ENCODE measurements around the gene ADAM22. TPM values are rescaled to one million over a fixed set of nuclear protein-coding genes. Genes with fewer than 3 reads are reported as not detected.

The ADAM22 gene
- total and polyA plus RNA-seq, 2 experiments from 2014 or later, result 2.7 to 18.7 TPM

DNA sequence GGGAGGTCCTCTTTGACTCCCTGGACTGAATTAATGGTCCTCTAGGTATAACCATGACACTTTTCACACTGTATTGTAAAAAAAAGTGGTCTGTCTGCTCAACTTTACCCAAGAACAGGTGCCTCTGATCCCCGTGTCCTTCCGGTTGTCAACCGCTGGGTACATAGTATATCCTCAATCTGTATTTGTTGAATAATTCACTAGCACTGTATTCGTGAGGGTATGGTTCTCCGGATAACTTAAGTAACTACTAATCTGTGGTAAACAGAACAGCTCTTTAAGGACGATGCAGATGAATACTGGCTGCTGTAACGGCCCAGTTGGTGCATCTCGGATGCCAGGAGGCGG, 472 bp upstream of the ADAM22 start:
- Mint-ChIP-seq H3K36me3 (ENCODE audit: low read depth) (peaks cover 11% of the 10 kb centered on the region), H3K9me3 (no peaks in the 10 kb centered on the region), H3K27me3 (ENCODE audit: insufficient read depth, low read depth, poor library complexity) (peaks cover 5% of the 10 kb centered on the region), H3K4me1 (peaks cover 9% of the 10 kb centered on the region; the same call in 2 of the 3 replicates), H3K27ac (no peak overlapping the region; the same call in 1 of the 2 replicates), H3K4me3 (peak overlapping the region; percentile 93)
- Histone ChIP-seq H3K27me3 (ENCODE audit: insufficient read depth) (peaks cover 10% of the 10 kb centered on the region), H3K79me2 (replicated peaks; ENCODE audit: insufficient read depth) (no peaks in the 10 kb centered on the region), H3F3A (replicated peaks; ENCODE audit: low read depth) (no peaks in the 10 kb centered on the region), H3K4me2 (peak overlapping the region; percentile 84), H2AFZ (peak overlapping the region; percentile 99), H3K36me3 (ENCODE audit: insufficient read depth) (no peaks in the 10 kb centered on the region), H3K27ac (ENCODE audit: low read depth) (no peak overlapping the region; the same call in 1 of the 2 replicates), H3K4me3 (peak overlapping the region; percentile 69), H3K4me1 (ENCODE audit: insufficient read depth) (peaks cover 7% of the 10 kb centered on the region), H4K20me1 (replicated peaks; ENCODE audit: insufficient read depth) (no peaks in the 10 kb centered on the region), H3K9me2 (ENCODE audit: insufficient read depth) (no peaks in the 10 kb centered on the region)
- TF ChIP-seq STAT1 (IDR thresholded peaks at IDR 0.05; ENCODE audit: unreplicated experiment) (no peak), ZNF331 (CRISPR knock-in tag; IDR thresholded peaks at IDR 0.05; ENCODE audit: low read depth) (no peak)
- TF ChIP-seq, protein P1, sequence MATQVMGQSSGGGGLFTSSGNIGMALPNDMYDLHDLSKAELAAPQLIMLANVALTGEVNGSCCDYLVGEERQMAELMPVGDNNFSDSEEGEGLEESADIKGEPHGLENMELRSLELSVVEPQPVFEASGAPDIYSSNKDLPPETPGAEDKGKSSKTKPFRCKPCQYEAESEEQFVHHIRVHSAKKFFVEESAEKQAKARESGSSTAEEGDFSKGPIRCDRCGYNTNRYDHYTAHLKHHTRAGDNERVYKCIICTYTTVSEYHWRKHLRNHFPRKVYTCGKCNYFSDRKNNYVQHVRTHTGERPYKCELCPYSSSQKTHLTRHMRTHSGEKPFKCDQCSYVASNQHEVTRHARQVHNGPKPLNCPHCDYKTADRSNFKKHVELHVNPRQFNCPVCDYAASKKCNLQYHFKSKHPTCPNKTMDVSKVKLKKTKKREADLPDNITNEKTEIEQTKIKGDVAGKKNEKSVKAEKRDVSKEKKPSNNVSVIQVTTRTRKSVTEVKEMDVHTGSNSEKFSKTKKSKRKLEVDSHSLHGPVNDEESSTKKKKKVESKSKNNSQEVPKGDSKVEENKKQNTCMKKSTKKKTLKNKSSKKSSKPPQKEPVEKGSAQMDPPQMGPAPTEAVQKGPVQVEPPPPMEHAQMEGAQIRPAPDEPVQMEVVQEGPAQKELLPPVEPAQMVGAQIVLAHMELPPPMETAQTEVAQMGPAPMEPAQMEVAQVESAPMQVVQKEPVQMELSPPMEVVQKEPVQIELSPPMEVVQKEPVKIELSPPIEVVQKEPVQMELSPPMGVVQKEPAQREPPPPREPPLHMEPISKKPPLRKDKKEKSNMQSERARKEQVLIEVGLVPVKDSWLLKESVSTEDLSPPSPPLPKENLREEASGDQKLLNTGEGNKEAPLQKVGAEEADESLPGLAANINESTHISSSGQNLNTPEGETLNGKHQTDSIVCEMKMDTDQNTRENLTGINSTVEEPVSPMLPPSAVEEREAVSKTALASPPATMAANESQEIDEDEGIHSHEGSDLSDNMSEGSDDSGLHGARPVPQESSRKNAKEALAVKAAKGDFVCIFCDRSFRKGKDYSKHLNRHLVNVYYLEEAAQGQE (IDR thresholded peaks at IDR 0.05; ENCODE audit: unreplicated experiment), result no peak
- TF ChIP-seq, protein P2, sequence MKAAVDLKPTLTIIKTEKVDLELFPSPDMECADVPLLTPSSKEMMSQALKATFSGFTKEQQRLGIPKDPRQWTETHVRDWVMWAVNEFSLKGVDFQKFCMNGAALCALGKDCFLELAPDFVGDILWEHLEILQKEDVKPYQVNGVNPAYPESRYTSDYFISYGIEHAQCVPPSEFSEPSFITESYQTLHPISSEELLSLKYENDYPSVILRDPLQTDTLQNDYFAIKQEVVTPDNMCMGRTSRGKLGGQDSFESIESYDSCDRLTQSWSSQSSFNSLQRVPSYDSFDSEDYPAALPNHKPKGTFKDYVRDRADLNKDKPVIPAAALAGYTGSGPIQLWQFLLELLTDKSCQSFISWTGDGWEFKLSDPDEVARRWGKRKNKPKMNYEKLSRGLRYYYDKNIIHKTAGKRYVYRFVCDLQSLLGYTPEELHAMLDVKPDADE (IDR thresholded peaks at IDR 0.05), result no peak
- no peak for ATAC-seq
- DNase-seq (ENCODE audit: low spot score), result no peak

DNA sequence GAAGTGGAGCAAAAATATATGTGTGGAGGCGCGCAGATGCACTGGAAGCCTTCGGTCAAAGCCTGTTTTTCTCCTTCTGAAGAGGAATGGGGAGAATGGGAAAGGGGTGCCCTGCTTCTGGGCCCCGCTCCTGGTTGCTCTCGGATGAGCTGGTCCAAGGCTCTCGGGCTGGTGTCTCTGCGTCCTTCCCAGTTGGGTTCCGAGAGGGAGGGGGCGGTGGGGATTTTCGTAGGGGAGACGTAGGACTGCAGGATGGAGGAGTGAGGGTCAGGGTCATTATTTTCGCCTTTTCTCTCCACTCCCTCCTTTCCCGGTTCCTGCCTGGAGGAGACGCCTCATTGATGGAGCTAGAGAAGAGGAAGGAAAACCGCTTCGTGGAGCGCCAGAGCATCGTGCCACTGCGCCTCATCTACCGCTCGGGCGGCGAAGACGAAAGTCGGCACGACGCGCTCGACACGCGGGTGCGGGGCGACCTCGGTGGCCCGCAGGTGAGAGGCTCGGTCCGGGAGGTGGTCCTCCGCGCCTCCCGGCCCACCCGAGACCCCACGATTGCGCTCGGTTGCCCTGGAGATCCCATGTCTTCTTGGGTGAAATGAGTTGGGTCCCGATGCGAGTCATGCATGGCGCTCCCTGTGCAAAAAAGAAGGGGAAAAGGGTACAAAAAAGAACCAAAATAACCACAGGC, 790 bp downstream of the ADAM22 start:
- peaks cover 17% of the 10 kb centered on the region for H3K36me3 Mint-ChIP-seq (ENCODE audit: low read depth)
- Histone ChIP-seq H3K27ac (ENCODE audit: low read depth) (peak overlapping the region; percentile 74; the same call in 1 of the 2 replicates), H3K36me3 (ENCODE audit: insufficient read depth) (no peaks in the 10 kb centered on the region), H3K79me2 (replicated peaks; ENCODE audit: insufficient read depth) (no peaks in the 10 kb centered on the region), H2AFZ (peak overlapping the region; percentile 87), H3K9me2 (ENCODE audit: insufficient read depth) (no peaks in the 10 kb centered on the region), H3K27me3 (ENCODE audit: insufficient read depth) (peaks cover 10% of the 10 kb centered on the region), H3K4me2 (peak overlapping the region; percentile 84), H4K20me1 (replicated peaks; ENCODE audit: insufficient read depth) (no peaks in the 10 kb centered on the region), H3K4me1 (ENCODE audit: insufficient read depth) (peaks cover 7% of the 10 kb centered on the region), H3K4me3 (peak overlapping the region; percentile 69), H3F3A (replicated peaks; ENCODE audit: low read depth) (no peaks in the 10 kb centered on the region)
- DNase-seq (ENCODE audit: low spot score) (peak; percentile 63), ATAC-seq (peak; percentile 52)
- TF ChIP-seq NANOG (IDR thresholded peaks at IDR 0.05; ENCODE audit: borderline replicate concordance) (no peak), CREB1 (CRISPR knock-in tag; IDR thresholded peaks at IDR 0.05; ENCODE audit: low read depth) (no peak), JUNB (IDR thresholded peaks at IDR 0.05; ENCODE audit: unreplicated experiment) (no peak), ZNF114 (CRISPR knock-in tag; IDR thresholded peaks at IDR 0.05) (no peak)
- H3K4me3 Mint-ChIP-seq, result peak overlapping the region; percentile 93
- peak overlapping the region; percentile 88; the same call in 1 of the 2 replicates for H3K27ac Mint-ChIP-seq
- H3K9me3 Mint-ChIP-seq, result no peaks in the 10 kb centered on the region
- peaks cover 9% of the 10 kb centered on the region; the same call in 2 of the 3 replicates for H3K4me1 Mint-ChIP-seq
- peaks cover 5% of the 10 kb centered on the region for H3K27me3 Mint-ChIP-seq (ENCODE audit: insufficient read depth, low read depth, poor library complexity)

All from GM23338 (cell line).